ENCODE measurements around the gene LLGL2. TPM values are rescaled to one million over a fixed set of nuclear protein-coding genes. Genes with fewer than 3 reads are reported as not detected.

The LLGL2 gene
- total RNA-seq, 1 experiment from 2014 or later, result 19.8 TPM

- ChIA-PET POLR2A (interaction anchor here (0.7 kb wide), 1 partner anchor 262 kb away, joined by 3 read pairs; no protein-coding TSS in a partner anchor), CTCF (no interaction called here)
- peaks cover 9% of the 10 kb centered on the region for H3K36me3 Mint-ChIP-seq (ENCODE audit: insufficient read depth, unreplicated experiment)
- no peak for DNase-seq (ENCODE audit: unreplicated experiment)
- no peak for TF ChIP-seq CTCF (IDR thresholded peaks at IDR 0.05; ENCODE audit: unreplicated experiment)
- H3K27ac Mint-ChIP-seq (ENCODE audit: low read depth, unreplicated experiment), result no peak overlapping the region
- intact Hi-C loops (cut with micrococcal nuclease), result no loop called here
- H3K4me3 Mint-ChIP-seq (ENCODE audit: unreplicated experiment), result no peak overlapping the region
- H3K27me3 Mint-ChIP-seq (ENCODE audit: insufficient read depth, unreplicated experiment), result no peaks in the 10 kb centered on the region
- no peaks in the 10 kb centered on the region for H3K4me1 Mint-ChIP-seq (ENCODE audit: insufficient read depth, unreplicated experiment)
- no TSS peak for BruUV-seq (replicated peaks)
- no peaks in the 10 kb centered on the region for H3K9me3 Mint-ChIP-seq (ENCODE audit: unreplicated experiment)
These were observed 46.4 kb downstream of the LLGL2 start for GRCh38 chr17:75571885-75572215.

GRCh38 chr17:75572713-75573539, 47.4 kb downstream of the LLGL2 start:
- CTCF ChIA-PET, result no interaction called here
- POLR2A ChIA-PET, result no interaction called here
- peaks cover 13% of the 10 kb centered on the region for H3K36me3 Mint-ChIP-seq (ENCODE audit: insufficient read depth, unreplicated experiment)
- intact Hi-C loops (cut with micrococcal nuclease), result no loop called here
- BruUV-seq (replicated peaks), result no TSS peak
- no peak for DNase-seq (ENCODE audit: unreplicated experiment)
- H3K27ac Mint-ChIP-seq (ENCODE audit: low read depth, unreplicated experiment), result no peak overlapping the region
- no peaks in the 10 kb centered on the region for H3K27me3 Mint-ChIP-seq (ENCODE audit: insufficient read depth, unreplicated experiment)
- H3K9me3 Mint-ChIP-seq (ENCODE audit: unreplicated experiment), result no peaks in the 10 kb centered on the region
- no peak for TF ChIP-seq CTCF (IDR thresholded peaks at IDR 0.05; ENCODE audit: unreplicated experiment)
- no peak overlapping the region for H3K4me3 Mint-ChIP-seq (ENCODE audit: unreplicated experiment)
- no peaks in the 10 kb centered on the region for H3K4me1 Mint-ChIP-seq (ENCODE audit: insufficient read depth, unreplicated experiment)

GRCh38 chr17:75573540-75573957, 48.1 kb downstream of the LLGL2 start:
- intact Hi-C loops (cut with micrococcal nuclease), result no loop called here
- H3K4me3 Mint-ChIP-seq (ENCODE audit: unreplicated experiment), result no peak overlapping the region
- BruUV-seq (replicated peaks), result no TSS peak
- no peaks in the 10 kb centered on the region for H3K9me3 Mint-ChIP-seq (ENCODE audit: unreplicated experiment)
- H3K36me3 Mint-ChIP-seq (ENCODE audit: insufficient read depth, unreplicated experiment), result peaks cover 13% of the 10 kb centered on the region
- TF ChIP-seq CTCF (IDR thresholded peaks at IDR 0.05; ENCODE audit: unreplicated experiment), result no peak
- H3K27me3 Mint-ChIP-seq (ENCODE audit: insufficient read depth, unreplicated experiment), result no peaks in the 10 kb centered on the region
- no peak for DNase-seq (ENCODE audit: unreplicated experiment)
- ChIA-PET POLR2A (no interaction called here), CTCF (no interaction called here)
- H3K4me1 Mint-ChIP-seq (ENCODE audit: insufficient read depth, unreplicated experiment), result no peaks in the 10 kb centered on the region
- no peak overlapping the region for H3K27ac Mint-ChIP-seq (ENCODE audit: low read depth, unreplicated experiment)

GRCh38 chr17:75573994-75574393, 48.5 kb downstream of the LLGL2 start:
- intact Hi-C loops (cut with micrococcal nuclease), result no loop called here
- Mint-ChIP-seq H3K4me1 (ENCODE audit: insufficient read depth, unreplicated experiment) (no peaks in the 10 kb centered on the region), H3K4me3 (ENCODE audit: unreplicated experiment) (no peak overlapping the region), H3K27me3 (ENCODE audit: insufficient read depth, unreplicated experiment) (no peaks in the 10 kb centered on the region), H3K9me3 (ENCODE audit: unreplicated experiment) (no peaks in the 10 kb centered on the region), H3K36me3 (ENCODE audit: insufficient read depth, unreplicated experiment) (peaks cover 13% of the 10 kb centered on the region), H3K27ac (ENCODE audit: low read depth, unreplicated experiment) (no peak overlapping the region)
- ChIA-PET CTCF (no interaction called here), POLR2A (no interaction called here)
- DNase-seq (ENCODE audit: unreplicated experiment), result no peak
- TF ChIP-seq CTCF (IDR thresholded peaks at IDR 0.05; ENCODE audit: unreplicated experiment), result no peak
- BruUV-seq (replicated peaks), result no TSS peak
